Liver (tissue), 3 donors: ENCODE measurements around the gene GULP1.

Experiments used
- CTCF ChIP-seq: fragments of 150-350 bp; IDR thresholded peaks from 2 replicates; pipeline ENCODE4 v1.5.1; 2017; ENCODE audit warnings: improper control_type of control experiment, low read depth, low read length; ENCODE audit not compliant: missing input control
- GABPA ChIP-seq, 2 donors: IDR thresholded peaks in 1 of 2; conservative IDR thresholded peaks in 1 of 2; 2 replicates each; pipeline ENCODE4 v1.6.1; 2016; ENCODE audit warnings: antibody characterized with exemption in 2 of 2, mild to moderate bottlenecking in 1 of 2, moderate library complexity in 1 of 2
- HNF4G ChIP-seq: IDR thresholded peaks from 2 replicates; pipeline ENCODE4 v1.6.1; 2016; ENCODE audit warnings: antibody characterized with exemption
- RAD21 ChIP-seq, 2 donors: IDR thresholded peaks; 2 replicates each; pipeline ENCODE4 v1.6.1; 2016; ENCODE audit warnings: antibody characterized with exemption in 2 of 2, mild to moderate bottlenecking in 2 of 2
- RXRA ChIP-seq, 2 donors: IDR thresholded peaks; 2 replicates each; pipeline ENCODE4 v1.6.1; 2017 to 2018; ENCODE audit warnings: antibody characterized with exemption in 2 of 2, mild to moderate bottlenecking in 1 of 2
- SP1 ChIP-seq: IDR thresholded peaks from 2 replicates; pipeline ENCODE4 v1.6.1; 2018; ENCODE audit warnings: antibody characterized with exemption, mild to moderate bottlenecking
- TAF1 ChIP-seq: conservative IDR thresholded peaks from 2 replicates; pipeline ENCODE4 v1.6.1; 2016; ENCODE audit warnings: antibody characterized with exemption, mild to moderate bottlenecking
- YY1 ChIP-seq: IDR thresholded peaks from 2 replicates; pipeline ENCODE4 v1.6.1; 2016; ENCODE audit warnings: antibody characterized with exemption, mild to moderate bottlenecking
- TF ChIP-seq, protein P1 (sequence below): IDR thresholded peaks from 2 replicates; pipeline ENCODE4 v1.6.1; 2016; ENCODE audit warnings: antibody characterized with exemption
- TF ChIP-seq, protein P2 (sequence below): IDR thresholded peaks from 2 replicates; pipeline ENCODE4 v1.6.1; 2016; ENCODE audit warnings: antibody characterized with exemption
- donor health status: healthy.
- donor health status: healthy.

DNA sequence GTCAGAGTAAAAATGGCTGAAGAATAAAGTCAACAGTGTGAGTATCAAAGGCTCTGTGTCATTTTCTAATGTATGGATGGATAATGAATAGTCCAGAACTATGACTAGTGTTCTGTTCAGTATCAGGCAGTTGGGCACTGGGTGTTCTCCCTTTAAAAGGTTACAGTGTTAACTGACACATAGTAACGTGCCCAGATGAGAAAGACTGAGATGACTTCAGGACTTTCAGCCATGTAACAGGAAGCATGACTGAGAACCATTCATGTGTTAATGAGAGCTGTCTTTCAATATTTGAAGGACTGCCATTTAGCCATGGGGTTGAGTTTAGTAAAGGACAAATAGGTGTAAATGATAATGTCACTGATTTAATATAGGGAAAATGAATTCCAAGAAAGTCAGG, 187.1 kb downstream of the GULP1 start:
- TF ChIP-seq CTCF, result no peak
- no peak for TF ChIP-seq SP1
- no peak for TF ChIP-seq YY1
- TF ChIP-seq HNF4G, result no peak
- no peak for TF ChIP-seq GABPA (IDR thresholded peaks at IDR 0.05 in 1 of 2, conservative IDR thresholded peaks at IDR 0.05 in 1 of 2)
- TF ChIP-seq, protein P1, sequence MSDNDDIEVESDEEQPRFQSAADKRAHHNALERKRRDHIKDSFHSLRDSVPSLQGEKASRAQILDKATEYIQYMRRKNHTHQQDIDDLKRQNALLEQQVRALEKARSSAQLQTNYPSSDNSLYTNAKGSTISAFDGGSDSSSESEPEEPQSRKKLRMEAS, result no peak
- no peak for TF ChIP-seq TAF1
- TF ChIP-seq RAD21 (IDR thresholded peaks at IDR 0.05), result no peak
- TF ChIP-seq RXRA (IDR thresholded peaks at IDR 0.05), result no peak
- TF ChIP-seq, protein P2, sequence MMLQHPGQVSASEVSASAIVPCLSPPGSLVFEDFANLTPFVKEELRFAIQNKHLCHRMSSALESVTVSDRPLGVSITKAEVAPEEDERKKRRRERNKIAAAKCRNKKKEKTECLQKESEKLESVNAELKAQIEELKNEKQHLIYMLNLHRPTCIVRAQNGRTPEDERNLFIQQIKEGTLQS, result no peak
